Ovary (tissue), 10 donors: ENCODE results near the gene NINJ1. TPM values are rescaled to one million over a fixed set of nuclear protein-coding genes. Genes with fewer than 3 reads are reported as not detected.
A peak's percentile ranks its signal among the peaks of the same experiment; 100 is the strongest.

Source experiments
- DNase-seq, 5 donors: peaks; one replicate each; pipeline ENCODE4 v3.0.0-alpha.2; 2019 to 2020
- H3K27ac ChIP-seq, 2 donors: fragments of 200-600 bp; one replicate each; pipeline versions ENCODE4 v1.5.1 to v1.8.0; 2019 to 2022
- H3K27me3 ChIP-seq: fragments of 200-600 bp; one replicate; pipeline ENCODE4 v1.8.0; 2022
- H3K36me3 ChIP-seq: fragments of 200-600 bp; sonication (generic); one replicate; pipeline ENCODE4 v1.5.1; 2019
- H3K4me1 ChIP-seq: one replicate; pipeline ENCODE4 v1.8.1; 2013; ENCODE audit warnings: mild to moderate bottlenecking, moderate library complexity; ENCODE audit not compliant: insufficient read depth
- H3K4me3 ChIP-seq: fragments of 200-600 bp; sonication (generic); one replicate; pipeline ENCODE4 v1.5.1; 2017
- H3K9me3 ChIP-seq, 2 donors: fragments of 200-600 bp in 1 of 2; sonication (generic) in 1 of 2; one replicate each; pipeline versions ENCODE4 v1.5.1 to v1.8.1; 2013 to 2019; ENCODE audit warnings: mild to moderate bottlenecking in 1 of 2, moderate library complexity in 1 of 2
- EP300 ChIP-seq: sonication (generic); formaldehyde crosslinking; IDR thresholded peaks from one replicate; pipeline ENCODE4 v1.6.1; 2017; ENCODE audit warnings: antibody characterized with exemption
- POLR2A ChIP-seq: fragments of 450-650 bp; IDR thresholded peaks from one replicate; pipeline ENCODE4 v1.6.1; 2017; ENCODE audit warnings: antibody characterized with exemption, mild to moderate bottlenecking, moderate library complexity
- WGBS, 3 donors: extraction: QIAGEN DNeasy Blood & Tissue Kit in 1 of 3; methylation state at CpG; one replicate each; pipeline versions ENCODE4 v1.1.5 to v1.1.7; 2013 to 2017; 5-methylcytosine and 5-hydroxymethylcytosine counted together
- intact Hi-C, 4 donors: fragments of 100-400 bp; cut with DNase I; formaldehyde crosslinking; loops; one replicate each; pipeline versions ENCODE4 v1.11.0 to v1.15.1; 2022 to 2023
- long read RNA-seq, 3 donors: library from polyadenylated mRNA in 2 of 3; unstranded in 2 of 3; transcript quantifications; one replicate each; pipeline ENCODE4 v2.0.0 and lab custom pipeline, GENCODE V29; 2021 to 2026
- polyA plus RNA-seq, 2 donors: library from polyadenylated mRNA; stranded (reverse); fragments of 200-250 nt in 1 of 2; fragments of 350-450 nt in 1 of 2; fragmentation: Illumina TruSeq in 1 of 2; extraction: RNeasy Lipid Tissue Mini Kit (QIAGEN cat#74804) in 1 of 2; gene quantifications; one replicate each; pipeline ENCODE4 v1.2.3, GENCODE V29; 2013 to 2014
- total RNA-seq, 7 donors: library from RNA; depleted of rRNA in 2 of 7; stranded (reverse); fragments of >200 nt in 2 of 7; fragmentation: NEBNext Ultra II Directional in 3 of 7; extraction: Animal tissue kit (Norgen Biotek cat#: 25700) in 3 of 7; gene quantifications; one replicate each; pipeline versions ENCODE4 v1.1.0 to v1.2.4, GENCODE V29; 2016 to 2023
- TF ChIP-seq, protein P1 (sequence below), 3 donors: fragments of 450-650 bp in 2 of 3; fragments of 200-600 bp in 1 of 3; IDR thresholded peaks; one replicate each; pipeline versions ENCODE4 v1.5.1 to v1.8.0; 2016 to 2022; ENCODE audit warnings: antibody characterized with exemption in 3 of 3, mild to moderate bottlenecking in 1 of 3
- donor health status: DM: no; HTN: no; CAD: no; lungs with moderate emphysema.
- donor health status: DM: no; HTN: no; CAD: no.
- donor health status: Bipolar disorder and iron deficiency.
- donor health status: DM: yes; HTN: yes; CAD: no.
- donor health status: DM: no; HTN: no; CAD: no.
- donor health status: DM: yes; HTN: yes; CAD: no.

Gene NINJ1, protein sequence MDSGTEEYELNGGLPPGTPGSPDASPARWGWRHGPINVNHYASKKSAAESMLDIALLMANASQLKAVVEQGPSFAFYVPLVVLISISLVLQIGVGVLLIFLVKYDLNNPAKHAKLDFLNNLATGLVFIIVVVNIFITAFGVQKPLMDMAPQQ
- total RNA-seq (10 to 100 TPM; 35.2 to 75.2 (median 40.6) TPM), polyA plus RNA-seq (10 to 100 TPM in 1 of 2 donors, 1 to 10 TPM in 1; 7.5 to 46.1 TPM)
- long read RNA-seq, donor 1, transcript NINJ1-201 (4 exons, 1,281 nt) = major isoform, 211 of 233 reads
- long read RNA-seq, donor 1, partial matches to known transcripts = 15 of 233 reads
- long read RNA-seq, donor 1, other reads (novel, unspliced or antisense) = 2 of 233 reads
- long read RNA-seq, donor 2, transcript NINJ1-201 (4 exons, 1,281 nt) = major isoform, 16 of 24 reads
- long read RNA-seq, donor 2, partial matches to known transcripts = 5 of 24 reads
- long read RNA-seq, donor 2, other reads (novel, unspliced or antisense) = 0 of 24 reads
- long read RNA-seq, donor 3, transcript NINJ1-201 (4 exons, 1,281 nt) = major isoform, 63 of 73 reads
- long read RNA-seq, donor 3, partial matches to known transcripts = 8 of 73 reads
- long read RNA-seq, donor 3, other reads (novel, unspliced or antisense) = 0 of 73 reads

DNA sequence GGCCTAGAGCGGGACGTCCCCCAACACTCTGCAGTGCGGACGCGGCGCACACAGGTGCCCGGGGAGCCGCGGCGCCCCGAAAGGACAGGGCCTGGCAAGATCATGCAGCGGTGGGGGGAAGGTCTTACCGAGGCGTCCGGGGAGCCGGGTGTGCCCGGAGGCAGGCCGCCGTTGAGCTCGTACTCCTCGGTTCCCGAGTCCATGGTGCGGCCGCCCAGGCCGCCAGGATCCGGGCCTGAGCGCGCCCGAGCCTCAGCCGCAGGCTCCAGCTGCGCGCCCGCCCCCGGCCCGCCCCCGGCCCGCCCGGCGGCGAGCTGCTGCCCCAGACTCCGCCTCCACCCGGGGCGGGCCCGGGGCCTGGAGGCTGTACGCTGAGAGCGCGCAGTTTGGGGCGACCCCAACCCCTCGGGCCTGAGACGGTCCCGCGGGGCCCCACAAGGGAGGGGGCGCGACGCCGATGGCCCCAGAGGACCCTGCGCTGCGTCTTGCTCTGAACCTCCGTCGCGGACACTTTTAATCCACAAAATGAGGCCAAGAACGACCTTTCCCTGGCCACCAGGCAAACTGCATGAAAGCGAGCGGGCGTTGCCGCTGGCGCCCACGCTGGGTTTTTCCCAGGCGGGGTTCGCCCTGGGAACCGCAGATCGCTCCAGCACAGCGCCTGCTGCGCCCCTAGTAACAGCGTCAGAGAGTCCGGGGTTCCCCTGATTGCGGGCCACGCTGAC, at the start of gene NINJ1:
TSS of gene NINJ1 (minus strand) at position 237 of the 725 bp plus-strand sequence. CDS start at position 203, 34 bp downstream.
- WGBS, 3 donors = 0 to 1% (median 0%) methylated on average over 18 to 78 of the region's 78 CpGs
- intact Hi-C loops = loop anchor here in 2 of 4 donors (5.0 to 10.0 kb wide), 2 partner anchors 37 to 321 kb away; partner anchors contain the start of genes CARD19 (in 1 of the 2), FAM120A (in 1 of the 2) and FAM120AOS (in 1 of the 2)
- H3K4me1 ChIP-seq = peaks cover 31% of the 10 kb centered on the region

DNA sequence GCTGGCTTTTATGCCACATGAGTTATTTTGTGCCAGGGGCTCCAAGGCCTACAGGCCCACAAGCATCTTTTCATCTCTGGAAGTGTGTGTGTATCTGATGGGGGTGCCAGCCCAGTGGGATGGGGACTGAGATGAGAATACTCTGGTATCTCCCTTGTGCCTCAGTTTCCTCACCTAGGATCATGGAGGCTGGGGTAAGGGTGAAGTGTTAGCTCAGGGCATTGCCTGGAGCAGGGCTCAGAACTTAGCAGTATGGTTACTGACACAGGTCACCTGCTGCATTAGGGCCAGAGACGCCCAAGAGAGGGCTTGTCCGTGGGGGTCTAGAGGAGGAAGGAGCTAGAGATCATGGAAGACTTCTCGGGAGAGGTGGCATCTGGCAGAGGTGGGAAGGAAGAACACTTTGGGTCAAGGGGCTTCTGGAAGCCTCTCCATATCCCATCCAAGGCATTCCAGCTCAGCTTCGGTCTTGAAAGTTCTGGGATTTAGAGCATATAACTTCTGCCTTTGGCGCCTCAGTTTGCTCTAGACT, 49.1 kb upstream of the NINJ1 start:
- no peaks in the 10 kb centered on the region for H3K27me3 ChIP-seq

More for the DNA sequence above, at the start of gene NINJ1:
- H3K9me3 ChIP-seq = no peaks in the 10 kb centered on the region
- no peaks in the 10 kb centered on the region for H3K27me3 ChIP-seq
- H3K4me3 ChIP-seq = peak within 1 kb of the TSS; percentile 76
- H3K36me3 ChIP-seq = no peaks in the 10 kb centered on the region
- peak within 1 kb of the TSS; percentile 70 to 96 for H3K27ac ChIP-seq
- no peak for TF ChIP-seq EP300
- TF ChIP-seq, protein P1, sequence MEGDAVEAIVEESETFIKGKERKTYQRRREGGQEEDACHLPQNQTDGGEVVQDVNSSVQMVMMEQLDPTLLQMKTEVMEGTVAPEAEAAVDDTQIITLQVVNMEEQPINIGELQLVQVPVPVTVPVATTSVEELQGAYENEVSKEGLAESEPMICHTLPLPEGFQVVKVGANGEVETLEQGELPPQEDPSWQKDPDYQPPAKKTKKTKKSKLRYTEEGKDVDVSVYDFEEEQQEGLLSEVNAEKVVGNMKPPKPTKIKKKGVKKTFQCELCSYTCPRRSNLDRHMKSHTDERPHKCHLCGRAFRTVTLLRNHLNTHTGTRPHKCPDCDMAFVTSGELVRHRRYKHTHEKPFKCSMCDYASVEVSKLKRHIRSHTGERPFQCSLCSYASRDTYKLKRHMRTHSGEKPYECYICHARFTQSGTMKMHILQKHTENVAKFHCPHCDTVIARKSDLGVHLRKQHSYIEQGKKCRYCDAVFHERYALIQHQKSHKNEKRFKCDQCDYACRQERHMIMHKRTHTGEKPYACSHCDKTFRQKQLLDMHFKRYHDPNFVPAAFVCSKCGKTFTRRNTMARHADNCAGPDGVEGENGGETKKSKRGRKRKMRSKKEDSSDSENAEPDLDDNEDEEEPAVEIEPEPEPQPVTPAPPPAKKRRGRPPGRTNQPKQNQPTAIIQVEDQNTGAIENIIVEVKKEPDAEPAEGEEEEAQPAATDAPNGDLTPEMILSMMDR (IDR thresholded peaks at IDR 0.05) = peak in 1 of 3 donors; percentile 4
- peak; percentile 78 for TF ChIP-seq POLR2A
- peak; percentile 73 to 87 (median 82) for DNase-seq

DNA sequence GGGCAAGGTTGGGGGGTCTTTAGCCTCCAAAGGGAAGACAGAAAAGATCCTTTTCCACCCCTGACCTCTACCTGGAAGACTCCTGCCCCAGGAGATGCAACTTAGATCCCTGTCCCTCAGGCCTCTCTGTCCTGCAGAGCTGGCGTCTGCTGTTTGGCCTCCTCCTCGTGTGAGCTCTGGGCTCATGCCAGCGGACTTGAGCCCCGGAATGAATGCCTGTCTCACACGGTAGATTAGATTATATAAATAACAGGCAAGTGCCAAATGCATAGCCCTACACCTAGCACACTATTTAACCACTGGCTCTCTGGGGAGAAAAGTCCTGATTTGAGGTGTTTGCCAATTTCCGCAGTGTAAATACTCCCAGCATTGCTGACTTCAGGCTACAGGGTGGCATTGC, 48.5 kb upstream of the NINJ1 start:
- 51 to 67% (median 59%) methylated on average over 6 of the region's 6 CpGs for WGBS, 3 donors

More for the DNA sequence above, 49.1 kb upstream of the NINJ1 start:
- H3K4me1 ChIP-seq = peaks cover 7% of the 10 kb centered on the region
- TF ChIP-seq, protein P1 (IDR thresholded peaks at IDR 0.05) = no peak
- TF ChIP-seq POLR2A (no peak), EP300 (no peak)
- peak overlapping the region; percentile 40 for H3K4me3 ChIP-seq
- H3K9me3 ChIP-seq = no peaks in the 10 kb centered on the region
- intact Hi-C loops = no loop called here
- 57 to 70% (median 65%) methylated on average over 5 of the region's 5 CpGs for WGBS, 3 donors
- no peak for DNase-seq
- no peak overlapping the region for H3K27ac ChIP-seq
- H3K36me3 ChIP-seq = no peaks in the 10 kb centered on the region

More for the DNA sequence above, 48.5 kb upstream of the NINJ1 start:
- Histone ChIP-seq H3K36me3 (no peaks in the 10 kb centered on the region), H3K4me3 (no peak overlapping the region), H3K4me1 (peaks cover 7% of the 10 kb centered on the region), H3K27me3 (no peaks in the 10 kb centered on the region), H3K27ac (no peak overlapping the region), H3K9me3 (no peaks in the 10 kb centered on the region)
- TF ChIP-seq EP300 (no peak), POLR2A (no peak)
- TF ChIP-seq, protein P1 (IDR thresholded peaks at IDR 0.05) = no peak
- intact Hi-C loops = no loop called here
- DNase-seq = no peak
